Natural killer cell (primary cell): Measurements from ENCODE around the gene YKT6. TPM values are rescaled to one million over a fixed set of nuclear protein-coding genes. Genes with fewer than 3 reads are reported as not detected.

Experiments used
- ATAC-seq, 3 donors: fragments of 150-1000 bp in 2 of 3; fragments of 200-7000 bp in 1 of 3; cut with Tn5 transposase; 1 replicate in 1 of 3; 2 replicates in 2 of 3; pipeline ENCODE4 v1.10.0; 2021; ENCODE audit warnings: mild to moderate bottlenecking in 2 of 3, moderate library complexity in 2 of 3
- DNase-seq, 2 donors: peaks; one replicate each; pipeline versions ENCODE4 v3.0.0 to v3.0.0-alpha.2; 2013 to 2021; ENCODE audit warnings: mixed read lengths in 1 of 2
- H3K27ac ChIP-seq: one replicate; pipeline ENCODE4 v1.5.1; 2013; ENCODE audit warnings: mild to moderate bottlenecking, low read length
- H3K27me3 ChIP-seq: one replicate; pipeline ENCODE4 v1.6.1; 2013; ENCODE audit warnings: low read length; ENCODE audit not compliant: control insufficient read depth, insufficient read depth
- H3K36me3 ChIP-seq: one replicate; pipeline ENCODE4 v1.6.1; 2013; ENCODE audit warnings: low read length; ENCODE audit not compliant: control insufficient read depth, insufficient read depth
- H3K4me1 ChIP-seq: one replicate; pipeline ENCODE4 v1.6.1; 2013; ENCODE audit warnings: low read length; ENCODE audit not compliant: control insufficient read depth, insufficient read depth
- H3K4me3 ChIP-seq: one replicate; pipeline ENCODE4 v1.5.1; 2013; ENCODE audit warnings: low read length
- H3K9me3 ChIP-seq: one replicate; pipeline ENCODE4 v1.6.1; 2013; ENCODE audit warnings: low read length; ENCODE audit not compliant: control insufficient read depth, insufficient read depth
- H3K27ac Mint-ChIP-seq, 2 donors: one replicate each; pipeline ENCODE4 v1.8.0; 2022; ENCODE audit warnings: mild to moderate bottlenecking in 2 of 2, mixed read lengths in 2 of 2, moderate library complexity in 1 of 2
- H3K27me3 Mint-ChIP-seq, 2 donors: one replicate each; pipeline ENCODE4 v1.8.0; 2022; ENCODE audit warnings: low read depth in 2 of 2, mixed read lengths in 2 of 2
- H3K36me3 Mint-ChIP-seq: one replicate; pipeline ENCODE4 v1.8.0; 2022; ENCODE audit warnings: mixed read lengths
- H3K4me1 Mint-ChIP-seq, 2 donors: one replicate each; pipeline ENCODE4 v1.8.0; 2022; ENCODE audit warnings: mixed read lengths in 2 of 2
- H3K4me3 Mint-ChIP-seq: one replicate; pipeline ENCODE4 v1.8.0; 2022; ENCODE audit warnings: mild to moderate bottlenecking, moderate library complexity, mixed read lengths
- H3K9me3 Mint-ChIP-seq, 2 donors: one replicate each; pipeline ENCODE4 v1.8.0; 2022; ENCODE audit warnings: mixed read lengths in 2 of 2
- CTCF ChIP-seq: fragments of 200-600 bp; IDR thresholded peaks from one replicate; pipeline ENCODE4 v1.8.0; 2022; ENCODE audit warnings: antibody characterized with exemption
- WGBS: methylation state at CpG from one replicate; pipeline ENCODE4 v1.1.7; 2013; ENCODE audit warnings: missing lambda C conversion rate; ENCODE audit not compliant: insufficient coverage; 5-methylcytosine and 5-hydroxymethylcytosine counted together
- intact Hi-C: fragments of 100-400 bp; cut with micrococcal nuclease; formaldehyde crosslinking; loops from one replicate; pipeline ENCODE4 v1.14.2; 2022
- total RNA-seq, 4 donors: library from RNA; stranded (reverse); fragments of 120-200 nt in 1 of 4; gene quantifications; one replicate each; pipeline versions ENCODE4 v1.2.3 to v1.2.4, GENCODE V29; 2013 to 2022

YKT6 gene
- total RNA-seq, 3 donors from 2014 or later (not counting 1 experiment from before 2014, with no cell fraction given), result 72.4 to 107 (median 87.1) TPM

GRCh38 chr7:44212581-44213184, 11.9 kb downstream of the YKT6 start:
- 96% methylated on average over 5 of the region's 7 CpGs for WGBS
- H3K36me3 ChIP-seq, result peaks cover 55% of the 10 kb centered on the region
- no peak for DNase-seq
- peaks cover 19% of the 10 kb centered on the region for H3K36me3 Mint-ChIP-seq
- no peaks in the 10 kb centered on the region for H3K27me3 Mint-ChIP-seq
- no peak overlapping the region for H3K27ac ChIP-seq
- no peak for TF ChIP-seq CTCF
- no peak overlapping the region for H3K4me3 ChIP-seq
- no peak overlapping the region for H3K27ac Mint-ChIP-seq
- H3K4me1 Mint-ChIP-seq, result peaks cover 0 to 5% of the 10 kb centered on the region in 2 donors
- no peak overlapping the region for H3K4me3 Mint-ChIP-seq
- no peaks in the 10 kb centered on the region for H3K27me3 ChIP-seq
- intact Hi-C loops, result no loop called here
- no peaks in the 10 kb centered on the region for H3K9me3 Mint-ChIP-seq
- no peaks in the 10 kb centered on the region for H3K4me1 ChIP-seq
- no peak for ATAC-seq
- no peaks in the 10 kb centered on the region for H3K9me3 ChIP-seq

GRCh38 chr7:44213206-44213876, 12.6 kb downstream of the YKT6 start:
- H3K4me3 Mint-ChIP-seq, result no peak overlapping the region
- peaks cover 19% of the 10 kb centered on the region for H3K36me3 Mint-ChIP-seq
- peaks cover 0 to 5% of the 10 kb centered on the region in 2 donors for H3K4me1 Mint-ChIP-seq
- H3K9me3 Mint-ChIP-seq, result no peaks in the 10 kb centered on the region
- Histone ChIP-seq H3K4me1 (no peaks in the 10 kb centered on the region), H3K4me3 (no peak overlapping the region), H3K27me3 (no peaks in the 10 kb centered on the region), H3K9me3 (no peaks in the 10 kb centered on the region), H3K36me3 (peaks cover 49% of the 10 kb centered on the region), H3K27ac (no peak overlapping the region)
- 95% methylated on average over 3 of the region's 3 CpGs for WGBS
- H3K27ac Mint-ChIP-seq, result peak overlapping the region in 1 of 2 donors; percentile 24
- ATAC-seq, result no peak
- TF ChIP-seq CTCF, result no peak
- no peaks in the 10 kb centered on the region for H3K27me3 Mint-ChIP-seq
- DNase-seq, result no peak
- intact Hi-C loops, result no loop called here

GRCh38 chr7:44213877-44214388, 13.2 kb downstream of the YKT6 start:
- no peaks in the 10 kb centered on the region for H3K9me3 ChIP-seq
- ATAC-seq, result no peak
- H3K4me3 Mint-ChIP-seq, result no peak overlapping the region
- no peak for TF ChIP-seq CTCF
- intact Hi-C loops, result no loop called here
- no peaks in the 10 kb centered on the region for H3K9me3 Mint-ChIP-seq
- H3K4me1 ChIP-seq, result no peaks in the 10 kb centered on the region
- H3K27me3 ChIP-seq, result no peaks in the 10 kb centered on the region
- H3K4me1 Mint-ChIP-seq, result peaks cover 0 to 5% of the 10 kb centered on the region in 2 donors
- H3K36me3 Mint-ChIP-seq, result peaks cover 15% of the 10 kb centered on the region
- DNase-seq, result no peak
- H3K4me3 ChIP-seq, result no peak overlapping the region
- peaks cover 43% of the 10 kb centered on the region for H3K36me3 ChIP-seq
- no peak overlapping the region for H3K27ac ChIP-seq
- no peaks in the 10 kb centered on the region for H3K27me3 Mint-ChIP-seq
- peak overlapping the region; percentile 14 to 24 for H3K27ac Mint-ChIP-seq
- 85% methylated on average over 6 of the region's 9 CpGs for WGBS
